ENCODE results near the gene SLC9B1.
"Not testable (repeated sequence)": the region's sequence is repeated elsewhere in the genome, so short reads cannot be mapped to it uniquely, and the experiment has no call there.

DNA sequence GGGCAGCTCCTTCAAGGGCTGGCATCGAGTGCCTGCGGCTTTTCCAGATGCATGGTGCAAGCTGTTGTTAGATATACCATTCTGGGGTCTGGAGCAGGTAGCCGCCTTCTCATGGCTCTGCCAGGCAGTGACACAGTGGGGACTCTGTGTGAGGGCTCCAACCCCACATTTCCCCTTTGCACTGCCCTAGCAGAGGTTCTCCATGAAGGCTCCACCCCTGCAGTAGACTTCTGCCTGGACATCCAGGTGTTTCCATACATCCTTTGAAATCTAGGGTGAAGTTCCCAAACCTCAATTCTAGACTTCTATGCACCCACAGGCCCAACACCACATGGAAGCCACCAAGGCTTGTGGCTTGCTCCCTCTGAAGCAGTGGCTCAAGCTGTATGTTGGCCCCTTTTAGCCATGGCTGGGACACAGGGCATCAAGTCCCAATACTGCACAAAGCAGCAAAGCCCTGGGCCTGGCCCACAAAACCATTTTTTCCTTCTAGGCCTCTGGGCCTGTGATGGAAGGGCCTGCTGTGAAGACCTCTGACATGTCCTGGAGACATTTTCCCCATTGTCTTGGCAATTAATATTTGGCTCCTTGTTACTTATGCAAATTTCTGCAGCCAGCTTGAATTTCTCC, 141.9 kb downstream of the SLC9B1 start:
- TF ChIP-seq, protein P1, sequence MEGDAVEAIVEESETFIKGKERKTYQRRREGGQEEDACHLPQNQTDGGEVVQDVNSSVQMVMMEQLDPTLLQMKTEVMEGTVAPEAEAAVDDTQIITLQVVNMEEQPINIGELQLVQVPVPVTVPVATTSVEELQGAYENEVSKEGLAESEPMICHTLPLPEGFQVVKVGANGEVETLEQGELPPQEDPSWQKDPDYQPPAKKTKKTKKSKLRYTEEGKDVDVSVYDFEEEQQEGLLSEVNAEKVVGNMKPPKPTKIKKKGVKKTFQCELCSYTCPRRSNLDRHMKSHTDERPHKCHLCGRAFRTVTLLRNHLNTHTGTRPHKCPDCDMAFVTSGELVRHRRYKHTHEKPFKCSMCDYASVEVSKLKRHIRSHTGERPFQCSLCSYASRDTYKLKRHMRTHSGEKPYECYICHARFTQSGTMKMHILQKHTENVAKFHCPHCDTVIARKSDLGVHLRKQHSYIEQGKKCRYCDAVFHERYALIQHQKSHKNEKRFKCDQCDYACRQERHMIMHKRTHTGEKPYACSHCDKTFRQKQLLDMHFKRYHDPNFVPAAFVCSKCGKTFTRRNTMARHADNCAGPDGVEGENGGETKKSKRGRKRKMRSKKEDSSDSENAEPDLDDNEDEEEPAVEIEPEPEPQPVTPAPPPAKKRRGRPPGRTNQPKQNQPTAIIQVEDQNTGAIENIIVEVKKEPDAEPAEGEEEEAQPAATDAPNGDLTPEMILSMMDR (IDR thresholded peaks at IDR 0.05; ENCODE audit: low read depth, low read length): not testable (repeated sequence)
- not testable (repeated sequence) for TF ChIP-seq EZH2phosphoT487 (IDR thresholded peaks at IDR 0.05; ENCODE audit: low read depth)
